Trophoblast cell (in vitro differentiated cells and primary cell): Measurements from ENCODE around the gene PP2D1.
"Not testable (repeated sequence)": the region's sequence is repeated elsewhere in the genome, so short reads cannot be mapped to it uniquely, and the experiment has no call there.

Experiments used
- DNase-seq, 2 donors: peaks; one replicate each; pipeline ENCODE4 v3.0.0-alpha.2; 2016
- H2AFZ ChIP-seq: 2 replicates; pipeline ENCODE4 v1.6.1; 2013; ENCODE audit warnings: low read length, moderate library complexity, mild to moderate bottlenecking; ENCODE audit not compliant: insufficient read depth, poor library complexity
- H2AK5ac ChIP-seq: 2 replicates; pipeline ENCODE4 v1.6.1; 2013; ENCODE audit warnings: mild to moderate bottlenecking, low read length
- H2BK120ac ChIP-seq: 2 replicates; pipeline ENCODE4 v1.6.1; 2013; ENCODE audit warnings: low read length, mild to moderate bottlenecking, moderate library complexity; ENCODE audit not compliant: insufficient read depth, poor library complexity
- H2BK12ac ChIP-seq: 2 replicates; pipeline ENCODE4 v1.6.1; 2013; ENCODE audit warnings: mild to moderate bottlenecking, low read length, moderate library complexity
- H2BK5ac ChIP-seq: 2 replicates; pipeline ENCODE4 v1.6.1; 2013; ENCODE audit warnings: low read length, low read depth, moderate library complexity, mild to moderate bottlenecking; ENCODE audit not compliant: poor library complexity
- H3K14ac ChIP-seq: 2 replicates; pipeline ENCODE4 v1.6.1; 2013; ENCODE audit warnings: mild to moderate bottlenecking, low read length
- H3K18ac ChIP-seq: 2 replicates; pipeline ENCODE4 v1.6.1; 2013; ENCODE audit warnings: mild to moderate bottlenecking, low read length
- H3K23ac ChIP-seq: 2 replicates; pipeline ENCODE4 v1.6.1; 2013; ENCODE audit warnings: low read length
- H3K27ac ChIP-seq: 2 replicates; pipeline ENCODE4 v1.5.1; 2013; ENCODE audit warnings: low read depth, mild to moderate bottlenecking, inconsistent platforms, low read length, moderate library complexity
- H3K27me3 ChIP-seq: 2 replicates; pipeline ENCODE4 v1.6.1; 2013; ENCODE audit warnings: inconsistent platforms, mild to moderate bottlenecking, low read length, moderate library complexity; ENCODE audit not compliant: insufficient read depth
- H3K36me3 ChIP-seq, 2 experiments: 1 replicate in 1 of 2; 2 replicates in 1 of 2; pipeline ENCODE4 v1.6.1; 2013; ENCODE audit warnings: low read length in 2 of 2, mild to moderate bottlenecking in 2 of 2, moderate library complexity in 1 of 2; ENCODE audit not compliant: insufficient read depth in 2 of 2, control insufficient read depth in 1 of 2
- H3K4ac ChIP-seq: 2 replicates; pipeline ENCODE4 v1.6.1; 2013; ENCODE audit warnings: low read depth, mild to moderate bottlenecking, low read length, moderate library complexity
- H3K4me1 ChIP-seq, 2 experiments: 1 replicate in 1 of 2; 2 replicates in 1 of 2; pipeline ENCODE4 v1.6.1; 2013; ENCODE audit warnings: low read length in 2 of 2, mild to moderate bottlenecking in 2 of 2, moderate library complexity in 1 of 2; ENCODE audit not compliant: insufficient read depth in 2 of 2, control insufficient read depth in 1 of 2
- H3K4me2 ChIP-seq: 2 replicates; pipeline ENCODE4 v1.6.1; 2013; ENCODE audit warnings: inconsistent platforms, mild to moderate bottlenecking, low read length, moderate library complexity
- H3K4me3 ChIP-seq: 2 replicates; pipeline ENCODE4 v1.5.1; 2013; ENCODE audit warnings: mild to moderate bottlenecking, low read depth, low read length, inconsistent platforms
- H3K79me1 ChIP-seq: one replicate; pipeline ENCODE4 v1.6.1; 2013; ENCODE audit warnings: low read length
- H3K79me2 ChIP-seq: 2 replicates; pipeline ENCODE4 v1.6.1; 2013; ENCODE audit warnings: low read length, mild to moderate bottlenecking; ENCODE audit not compliant: control insufficient read depth, insufficient read depth, poor library complexity
- H3K9ac ChIP-seq: 2 replicates; pipeline ENCODE4 v1.6.1; 2013; ENCODE audit warnings: mild to moderate bottlenecking, low read length
- H3K9me3 ChIP-seq: 2 replicates; pipeline ENCODE4 v1.6.1; 2013; ENCODE audit warnings: low read depth, mild to moderate bottlenecking, control low read depth, inconsistent platforms, low read length; ENCODE audit not compliant: insufficient read depth
- H4K12ac ChIP-seq: 2 replicates; pipeline ENCODE4 v1.6.1; 2013; ENCODE audit warnings: low read depth, mild to moderate bottlenecking, low read length, moderate library complexity
- H4K8ac ChIP-seq: 2 replicates; pipeline ENCODE4 v1.6.1; 2013; ENCODE audit warnings: low read depth, mild to moderate bottlenecking, low read length, moderate library complexity
- H4K91ac ChIP-seq: one replicate; pipeline ENCODE4 v1.6.1; 2013; ENCODE audit warnings: low read depth, mild to moderate bottlenecking, low read length, moderate library complexity
- WGBS: extraction: QIAGEN DNeasy Blood & Tissue Kit; methylation state at CpG from one replicate; pipeline ENCODE4 v1.1.7; 2013; ENCODE audit warnings: missing lambda C conversion rate; ENCODE audit not compliant: insufficient read length, insufficient coverage; ENCODE audit errors: extremely low coverage; 5-methylcytosine and 5-hydroxymethylcytosine counted together

Gene PP2D1

DNA sequence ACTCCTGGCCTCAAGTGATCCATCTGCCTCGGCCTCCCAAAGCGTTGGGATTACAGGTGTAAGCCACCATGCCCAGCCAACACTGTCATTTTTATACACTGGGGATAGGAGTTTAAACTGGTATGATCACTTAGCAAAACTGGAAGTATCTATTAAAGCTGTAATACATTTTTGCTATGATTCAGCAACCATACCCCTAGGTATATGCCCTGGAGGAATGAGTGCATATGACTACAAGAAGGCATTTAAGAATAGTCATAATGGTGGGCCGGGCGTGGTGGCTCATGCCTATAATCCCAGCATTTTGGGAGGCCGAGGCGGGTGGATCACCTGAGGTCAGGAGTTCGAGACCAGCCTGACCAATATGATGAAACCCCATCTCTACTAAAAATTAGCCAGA is 19.9 kb upstream of the PP2D1 start:
- H2AK5ac ChIP-seq, H2BK5ac ChIP-seq, H3K79me2 ChIP-seq, H2AFZ ChIP-seq, H3K14ac ChIP-seq, H3K9me3 ChIP-seq, H4K12ac ChIP-seq, H3K4me1 ChIP-seq, H2BK12ac ChIP-seq, H3K36me3 ChIP-seq, H3K4me3 ChIP-seq, H3K18ac ChIP-seq, H3K4ac ChIP-seq, H4K8ac ChIP-seq, H3K79me1 ChIP-seq, H3K27me3 ChIP-seq, H3K4me2 ChIP-seq, H3K27ac ChIP-seq, H3K23ac ChIP-seq, H2BK120ac ChIP-seq, H4K91ac ChIP-seq, H3K9ac ChIP-seq: not testable (repeated sequence)
- no CpG with 5 or more reads among the region's 7 CpGs for WGBS
- peak; percentile 80 to 92 for DNase-seq

GRCh38 chr3:20028905-20029331 is 16.9 kb upstream of the PP2D1 start:
- Histone ChIP-seq H3K79me2 (no peaks in the 10 kb centered on the region), H3K14ac (no peak overlapping the region), H2BK12ac (no peak overlapping the region), H4K91ac (no peak overlapping the region), H2BK120ac (no peak overlapping the region), H3K23ac (no peak overlapping the region), H2AK5ac (no peak overlapping the region), H3K9ac (no peak overlapping the region), H3K18ac (no peak overlapping the region), H4K12ac (no peak overlapping the region), H2BK5ac (no peak overlapping the region), H3K4me3 (no peak overlapping the region), H3K27ac (no peak overlapping the region), H3K4me2 (no peak overlapping the region), H3K9me3 (no peaks in the 10 kb centered on the region), H3K36me3 (no peaks in the 10 kb centered on the region), H3K4ac (no peak overlapping the region), H3K4me1 (no peaks in the 10 kb centered on the region), H2AFZ (peak overlapping the region; percentile 35), H3K79me1 (no peaks in the 10 kb centered on the region), H4K8ac (no peak overlapping the region), H3K27me3 (no peaks in the 10 kb centered on the region)
- no CpG with 5 or more reads among the region's 7 CpGs for WGBS
- peak in 1 of 2 donors; percentile 42 for DNase-seq

DNA sequence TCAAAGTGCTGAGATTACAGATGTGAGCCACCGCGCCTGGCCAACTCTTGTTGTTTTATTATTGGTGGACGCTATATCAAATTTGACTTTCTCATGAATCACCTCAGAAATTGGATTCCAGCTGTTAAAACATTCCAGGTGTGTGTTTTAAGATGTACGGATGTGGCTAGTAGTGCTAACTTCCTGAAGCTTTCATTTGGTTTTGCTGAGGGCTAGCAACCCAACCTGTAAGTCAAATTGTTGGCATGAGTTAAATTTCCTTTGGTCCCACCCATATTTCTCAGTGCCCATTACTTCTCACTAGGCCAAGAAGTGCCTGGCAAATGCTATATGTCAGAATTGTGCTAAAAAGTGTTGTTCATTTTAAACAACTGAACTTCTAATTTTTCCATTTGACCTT is 15.1 kb upstream of the PP2D1 start:
- H3K4ac ChIP-seq, result no peak overlapping the region
- no peak overlapping the region for H3K27ac ChIP-seq
- no peak overlapping the region for H4K91ac ChIP-seq
- H3K27me3 ChIP-seq, result no peaks in the 10 kb centered on the region
- H4K8ac ChIP-seq, result no peak overlapping the region
- H3K14ac ChIP-seq, result no peak overlapping the region
- no peak overlapping the region for H3K4me3 ChIP-seq
- H3K23ac ChIP-seq, result no peak overlapping the region
- H2AK5ac ChIP-seq, result no peak overlapping the region
- no peak overlapping the region for H2BK5ac ChIP-seq
- H3K36me3 ChIP-seq, result no peaks in the 10 kb centered on the region
- no peak for DNase-seq
- H3K4me2 ChIP-seq, result no peak overlapping the region
- no peak overlapping the region for H4K12ac ChIP-seq
- no peak overlapping the region for H2BK120ac ChIP-seq
- no peak overlapping the region for H3K9ac ChIP-seq
- H3K18ac ChIP-seq, result no peak overlapping the region
- H2BK12ac ChIP-seq, result no peak overlapping the region
- H3K4me1 ChIP-seq, result no peaks in the 10 kb centered on the region
- no CpG with 5 or more reads among the region's 4 CpGs for WGBS
- H3K9me3 ChIP-seq, result no peaks in the 10 kb centered on the region
- H2AFZ ChIP-seq, result no peak overlapping the region
- H3K79me2 ChIP-seq, result no peaks in the 10 kb centered on the region
- H3K79me1 ChIP-seq, result no peaks in the 10 kb centered on the region

GRCh38 chr3:20023623-20024405 is 11.8 kb upstream of the PP2D1 start:
- H4K91ac ChIP-seq, result no peak overlapping the region
- no peak overlapping the region for H2BK5ac ChIP-seq
- H2BK12ac ChIP-seq, result no peak overlapping the region
- H2AK5ac ChIP-seq, result no peak overlapping the region
- H3K79me2 ChIP-seq, result no peaks in the 10 kb centered on the region
- H3K18ac ChIP-seq, result no peak overlapping the region
- H2BK120ac ChIP-seq, result no peak overlapping the region
- H4K12ac ChIP-seq, result no peak overlapping the region
- H3K23ac ChIP-seq, result no peak overlapping the region
- no peaks in the 10 kb centered on the region for H3K4me1 ChIP-seq
- no peaks in the 10 kb centered on the region for H3K27me3 ChIP-seq
- no CpG with 5 or more reads among the region's 2 CpGs for WGBS
- no peak overlapping the region for H3K14ac ChIP-seq
- no peak for DNase-seq
- no peak overlapping the region for H4K8ac ChIP-seq
- H3K4ac ChIP-seq, result no peak overlapping the region
- H2AFZ ChIP-seq, result no peak overlapping the region
- no peak overlapping the region for H3K27ac ChIP-seq
- no peak overlapping the region for H3K4me2 ChIP-seq
- no peaks in the 10 kb centered on the region for H3K9me3 ChIP-seq
- no peak overlapping the region for H3K9ac ChIP-seq
- H3K79me1 ChIP-seq, result no peaks in the 10 kb centered on the region
- H3K4me3 ChIP-seq, result no peak overlapping the region
- no peaks in the 10 kb centered on the region for H3K36me3 ChIP-seq
